Ectodermal cell (in vitro differentiated cells): ENCODE measurements around the gene AP3D1.

Experiments
- H3K27ac ChIP-seq: 2 replicates; pipeline ENCODE4 v1.7.0; 2013; ENCODE audit warnings: mild to moderate bottlenecking, low read depth, low read length; ENCODE audit not compliant: insufficient read depth, poor library complexity, severe bottlenecking
- H3K27me3 ChIP-seq: 2 replicates; pipeline ENCODE4 v1.7.0; 2013; ENCODE audit warnings: mild to moderate bottlenecking, low read length; ENCODE audit not compliant: insufficient read depth, control insufficient read depth, poor library complexity, severe bottlenecking
- H3K36me3 ChIP-seq: one replicate; pipeline ENCODE4 v1.7.0; 2013; ENCODE audit warnings: low read length; ENCODE audit not compliant: control insufficient read depth, insufficient read depth
- H3K4me1 ChIP-seq: one replicate; pipeline ENCODE4 v1.7.0; 2013; ENCODE audit warnings: low read length; ENCODE audit not compliant: control insufficient read depth, insufficient read depth
- H3K4me3 ChIP-seq: 2 replicates; pipeline ENCODE4 v1.7.0; 2013; ENCODE audit warnings: low read depth, low read length, control low read depth; ENCODE audit not compliant: insufficient read depth
- H3K9me3 ChIP-seq: 2 replicates; pipeline ENCODE4 v1.7.0; 2013; ENCODE audit warnings: mild to moderate bottlenecking, low read length, moderate library complexity; ENCODE audit not compliant: control insufficient read depth
- WGBS, 2 experiments: methylation state at CpG; one replicate each; pipeline ENCODE4 v1.1.7; 2013; ENCODE audit warnings: missing lambda C conversion rate in 2 of 2; 5-methylcytosine and 5-hydroxymethylcytosine counted together

Gene AP3D1

GRCh38 chr19:2083174-2083854 is 68.1 kb downstream of the AP3D1 start:
- Histone ChIP-seq H3K36me3 (peaks cover 3% of the 10 kb centered on the region), H3K9me3 (no peaks in the 10 kb centered on the region), H3K27ac (no peak overlapping the region), H3K4me1 (no peaks in the 10 kb centered on the region), H3K27me3 (no peaks in the 10 kb centered on the region), H3K4me3 (no peak overlapping the region)
- 92 to 93% methylated on average over 20 of the region's 20 CpGs for WGBS, 2 experiments

GRCh38 chr19:2081873-2082810 is 69.2 kb downstream of the AP3D1 start:
- Histone ChIP-seq H3K4me1 (no peaks in the 10 kb centered on the region), H3K27me3 (no peaks in the 10 kb centered on the region), H3K9me3 (no peaks in the 10 kb centered on the region), H3K4me3 (no peak overlapping the region), H3K36me3 (peaks cover 11% of the 10 kb centered on the region), H3K27ac (no peak overlapping the region)
- WGBS, 2 experiments = 95% methylated on average over 30 of the region's 30 CpGs

GRCh38 chr19:2080336-2080988 is 70.9 kb downstream of the AP3D1 start:
- Histone ChIP-seq H3K9me3 (no peaks in the 10 kb centered on the region), H3K4me3 (no peak overlapping the region), H3K27ac (no peak overlapping the region), H3K36me3 (peaks cover 19% of the 10 kb centered on the region), H3K27me3 (no peaks in the 10 kb centered on the region), H3K4me1 (no peaks in the 10 kb centered on the region)
- 92 to 95% methylated on average over 23 of the region's 23 CpGs for WGBS, 2 experiments

GRCh38 chr19:2079865-2080301 is 71.5 kb downstream of the AP3D1 start:
- 94% methylated on average over 23 of the region's 23 CpGs for WGBS, 2 experiments
- peaks cover 19% of the 10 kb centered on the region for H3K36me3 ChIP-seq

GRCh38 chr19:2079076-2079864 is 72.1 kb downstream of the AP3D1 start:
- Histone ChIP-seq H3K27ac (no peak overlapping the region), H3K4me3 (no peak overlapping the region), H3K4me1 (no peaks in the 10 kb centered on the region), H3K27me3 (no peaks in the 10 kb centered on the region), H3K9me3 (no peaks in the 10 kb centered on the region), H3K36me3 (peaks cover 19% of the 10 kb centered on the region)
- 95 to 96% methylated on average over 32 of the region's 32 CpGs for WGBS, 2 experiments

More at GRCh38 chr19:2079865-2080301, 71.5 kb downstream of the AP3D1 start:
- Histone ChIP-seq H3K9me3 (no peaks in the 10 kb centered on the region), H3K4me3 (no peak overlapping the region), H3K4me1 (no peaks in the 10 kb centered on the region), H3K27ac (no peak overlapping the region), H3K27me3 (no peaks in the 10 kb centered on the region)

- Histone ChIP-seq H3K4me1 (no peaks in the 10 kb centered on the region), H3K27me3 (no peaks in the 10 kb centered on the region), H3K4me3 (no peak overlapping the region), H3K9me3 (no peaks in the 10 kb centered on the region), H3K36me3 (peaks cover 21% of the 10 kb centered on the region), H3K27ac (no peak overlapping the region)
- WGBS, 2 experiments = 96 to 97% methylated on average over 44 of the region's 44 CpGs
Measured at GRCh38 chr19:2077833-2078619, 73.3 kb downstream of the AP3D1 start.

GRCh38 chr19:2077398-2077797 is 74.0 kb downstream of the AP3D1 start:
- H3K27me3 ChIP-seq = no peaks in the 10 kb centered on the region
- H3K4me1 ChIP-seq = no peaks in the 10 kb centered on the region
- H3K4me3 ChIP-seq = no peak overlapping the region
- H3K27ac ChIP-seq = no peak overlapping the region
- 95 to 96% methylated on average over 7 of the region's 7 CpGs for WGBS, 2 experiments
- H3K9me3 ChIP-seq = no peaks in the 10 kb centered on the region
- H3K36me3 ChIP-seq = peaks cover 21% of the 10 kb centered on the region

GRCh38 chr19:2076526-2076944 is 74.8 kb downstream of the AP3D1 start:
- Histone ChIP-seq H3K36me3 (peaks cover 21% of the 10 kb centered on the region), H3K27me3 (no peaks in the 10 kb centered on the region), H3K4me3 (no peak overlapping the region), H3K4me1 (no peaks in the 10 kb centered on the region), H3K9me3 (no peaks in the 10 kb centered on the region), H3K27ac (no peak overlapping the region)
- 95 to 96% methylated on average over 32 of the region's 32 CpGs for WGBS, 2 experiments
